Stimulated activated CD4-positive, alpha-beta T cell treated with anti-CD3 and anti-CD28 coated beads, Interleukin-15, amount 100 ng/mL, for 1 hour (primary cell): Measurements from ENCODE around the gene MAT2A.
"Not testable (repeated sequence)": the region's sequence is repeated elsewhere in the genome, so short reads cannot be mapped to it uniquely, and the experiment has no call there.

Source experiments
- DNase-seq, 2 donors: peaks; one replicate each; pipeline ENCODE4 v3.0.0-alpha.2; 2020; ENCODE audit warnings: low read depth in 1 of 2, low spot score in 1 of 2

MAT2A gene

DNA sequence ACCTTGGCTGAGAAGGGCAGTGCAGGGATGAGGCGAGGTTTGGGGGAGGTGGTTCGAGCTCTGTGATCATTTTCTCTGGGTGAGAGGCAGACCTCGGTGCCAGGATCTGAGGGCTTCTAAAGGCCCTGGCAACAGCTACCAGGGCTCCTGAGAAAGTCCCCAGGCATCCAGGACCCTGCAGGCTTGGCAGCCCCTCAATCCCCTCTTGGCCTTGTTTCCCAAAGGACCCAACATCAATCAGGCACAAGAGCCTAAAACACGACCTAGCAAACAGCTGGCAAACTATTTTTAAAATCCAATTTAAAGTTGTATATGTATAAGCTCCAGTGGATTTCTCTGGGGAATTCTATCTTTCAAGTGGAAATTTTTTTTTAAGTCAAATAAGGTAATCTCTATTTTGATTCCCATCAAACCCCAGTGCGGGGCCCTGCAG is 15.0 kb upstream of the MAT2A start:
- DNase-seq = no peak

- no peak for DNase-seq
Measured at GRCh38 chr2:85524336-85524908, 14.5 kb upstream of the MAT2A start.

GRCh38 chr2:85525029-85525428 is 13.9 kb upstream of the MAT2A start:
- DNase-seq = no peak

DNA sequence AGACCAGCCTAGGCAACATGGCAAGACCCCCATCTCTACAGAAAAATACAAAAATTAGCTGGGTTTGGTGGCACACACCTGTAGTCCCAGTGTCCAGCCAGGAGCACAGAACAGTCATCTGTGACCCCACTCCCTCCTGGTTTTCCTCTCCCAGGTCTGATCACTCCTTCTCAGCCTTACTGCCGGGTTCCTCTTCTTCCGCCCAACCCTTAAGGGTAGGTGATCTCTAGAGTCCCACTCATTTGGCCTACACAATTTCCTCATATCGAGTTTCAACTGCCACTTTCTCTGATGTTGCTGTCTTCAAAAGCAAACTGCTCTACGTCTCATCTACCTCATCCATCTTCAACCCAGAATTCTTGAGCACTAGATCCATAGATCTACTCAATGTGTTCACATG is 13.4 kb upstream of the MAT2A start:
- DNase-seq = no peak

- DNase-seq = no peak
Measured at GRCh38 chr2:85527787-85528186, 11.2 kb upstream of the MAT2A start.

DNA sequence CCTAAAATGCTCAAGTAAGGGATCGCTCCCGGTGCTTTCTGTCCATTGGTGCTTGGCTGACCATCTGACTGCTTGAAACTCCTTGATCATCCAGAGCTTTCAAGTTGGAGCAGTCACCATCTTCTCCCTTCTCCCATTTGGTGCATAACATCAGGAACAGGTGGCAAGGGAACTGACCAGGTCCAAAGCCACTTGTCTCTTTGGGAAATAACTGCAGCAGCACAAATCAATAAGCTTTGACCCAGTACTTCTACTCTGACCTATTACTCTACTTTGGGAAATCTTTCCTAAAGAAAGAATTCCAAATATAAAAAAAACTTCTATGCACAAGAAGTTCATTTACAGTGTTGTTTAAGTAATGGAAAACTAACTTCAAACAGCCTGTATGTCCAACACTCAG is 10.6 kb upstream of the MAT2A start:
- DNase-seq = no peak

DNA sequence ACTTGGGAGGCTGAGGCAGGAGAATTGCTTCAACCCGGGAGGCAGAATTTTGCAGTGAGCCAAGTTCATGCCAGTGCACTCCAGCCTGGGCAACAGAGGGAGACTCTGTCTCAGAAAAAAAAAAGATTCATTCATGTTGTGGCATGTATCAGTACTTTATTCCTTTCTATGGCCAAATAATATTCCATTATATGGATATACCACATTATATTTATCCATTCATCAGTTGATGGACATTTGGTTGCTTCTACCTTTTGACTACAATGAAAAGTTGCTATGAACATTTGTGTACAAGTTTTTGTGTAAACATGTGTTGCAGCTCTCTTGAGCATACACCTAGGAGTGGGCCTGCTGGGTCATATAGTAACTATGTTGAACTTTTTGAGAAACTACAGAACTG is 9.2 kb upstream of the MAT2A start:
- no peak for DNase-seq

- no peak for DNase-seq
Measured at GRCh38 chr2:85531589-85531988, 7.4 kb upstream of the MAT2A start.

DNA sequence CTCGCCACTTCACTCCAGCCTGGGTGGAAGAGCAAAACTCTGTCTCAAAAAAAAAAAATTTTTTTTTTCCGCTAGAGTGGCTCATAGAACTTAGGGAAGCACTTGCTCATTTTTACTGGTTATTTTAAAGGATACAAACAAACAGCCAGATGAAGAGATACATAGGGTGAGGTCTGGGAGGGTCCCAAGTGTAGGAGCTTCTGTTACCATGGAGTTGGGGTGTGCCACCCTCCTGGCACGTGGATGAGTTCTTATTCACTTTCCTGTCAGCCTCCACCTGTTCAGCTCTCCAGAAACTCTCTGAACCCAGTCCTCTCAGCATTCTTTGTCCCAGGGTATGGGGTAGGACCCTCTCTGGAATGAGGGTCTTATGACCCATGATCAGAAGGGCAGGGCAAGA is 4.9 kb upstream of the MAT2A start:
- DNase-seq = no peak

- DNase-seq = no peak
Measured at GRCh38 chr2:85534881-85535280, 4.1 kb upstream of the MAT2A start.

DNA sequence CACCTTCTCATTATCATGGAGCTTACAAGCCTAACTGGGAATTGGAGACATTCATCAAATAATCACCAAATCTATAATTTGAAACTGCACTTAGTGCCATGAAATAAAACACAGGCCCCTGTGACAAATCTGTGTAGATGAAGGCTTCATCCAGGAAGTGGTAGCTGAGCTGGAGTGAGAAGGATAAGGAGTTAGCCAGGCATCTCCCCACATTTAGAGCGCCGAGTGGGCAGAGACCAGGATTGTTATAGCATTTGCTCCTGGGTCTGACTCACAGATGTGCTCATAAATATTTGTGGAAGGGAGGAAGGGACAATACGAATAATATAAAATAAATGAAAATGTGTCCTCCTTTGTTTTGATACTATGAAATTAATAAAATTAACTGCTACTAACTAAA is 2.5 kb upstream of the MAT2A start:
- no peak for DNase-seq

GRCh38 chr2:85537600-85538506 is 1.1 kb upstream of the MAT2A start:
- DNase-seq = peak in 1 of 2 donors; percentile 9

GRCh38 chr2:85539361-85540132 is 579 bp downstream of the MAT2A start:
- peak; percentile 48 to 68 for DNase-seq

- no peak for DNase-seq
Measured at GRCh38 chr2:85540133-85540648, 1.2 kb downstream of the MAT2A start.

DNA sequence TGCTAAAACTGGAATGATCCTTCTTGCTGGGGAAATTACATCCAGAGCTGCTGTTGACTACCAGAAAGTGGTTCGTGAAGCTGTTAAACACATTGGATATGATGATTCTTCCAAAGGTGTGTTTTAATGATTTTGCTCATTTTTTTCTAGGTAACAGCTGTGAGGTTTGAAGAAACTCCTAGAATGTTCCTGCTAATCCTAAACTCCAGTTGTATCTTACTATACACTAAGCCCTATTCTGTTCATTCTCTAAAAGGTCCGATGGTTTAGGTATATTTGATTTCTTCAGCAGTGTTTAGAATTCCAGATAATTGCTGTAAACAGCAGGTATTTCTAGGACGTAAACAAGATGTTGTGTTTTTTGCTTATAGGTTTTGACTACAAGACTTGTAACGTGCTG is 2.3 kb downstream of the MAT2A start:
- DNase-seq = no peak

DNA sequence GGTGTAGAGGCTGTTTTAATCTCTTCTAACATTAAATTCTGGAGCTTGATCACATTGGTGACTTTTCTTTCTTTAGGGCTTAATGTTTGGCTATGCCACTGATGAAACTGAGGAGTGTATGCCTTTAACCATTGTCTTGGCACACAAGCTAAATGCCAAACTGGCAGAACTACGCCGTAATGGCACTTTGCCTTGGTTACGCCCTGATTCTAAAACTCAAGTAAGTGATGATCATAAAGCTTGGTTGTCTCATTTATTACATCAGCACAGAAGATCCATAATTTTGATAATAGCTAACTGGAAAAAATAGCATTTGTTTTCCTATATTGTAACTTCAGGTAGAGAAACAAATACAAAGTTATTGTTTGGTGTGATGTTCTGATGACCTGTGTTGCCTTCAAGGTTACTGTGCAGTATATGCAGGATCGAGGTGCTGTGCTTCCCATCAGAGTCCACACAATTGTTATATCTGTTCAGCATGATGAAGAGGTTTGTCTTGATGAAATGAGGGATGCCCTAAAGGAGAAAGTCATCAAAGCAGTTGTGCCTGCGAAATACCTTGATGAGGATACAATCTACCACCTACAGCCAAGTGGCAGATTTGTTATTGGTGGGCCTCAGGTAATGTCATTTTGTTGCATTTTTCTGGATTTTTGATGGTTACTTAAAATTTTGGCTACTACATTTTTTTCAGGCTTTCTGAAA is 2.9 kb downstream of the MAT2A start:
- DNase-seq = no peak

- DNase-seq = no peak
Measured at GRCh38 chr2:85542777-85543176, 3.8 kb downstream of the MAT2A start.

GRCh38 chr2:85544254-85544691 is 5.3 kb downstream of the MAT2A start:
- DNase-seq = not testable (repeated sequence)

DNA sequence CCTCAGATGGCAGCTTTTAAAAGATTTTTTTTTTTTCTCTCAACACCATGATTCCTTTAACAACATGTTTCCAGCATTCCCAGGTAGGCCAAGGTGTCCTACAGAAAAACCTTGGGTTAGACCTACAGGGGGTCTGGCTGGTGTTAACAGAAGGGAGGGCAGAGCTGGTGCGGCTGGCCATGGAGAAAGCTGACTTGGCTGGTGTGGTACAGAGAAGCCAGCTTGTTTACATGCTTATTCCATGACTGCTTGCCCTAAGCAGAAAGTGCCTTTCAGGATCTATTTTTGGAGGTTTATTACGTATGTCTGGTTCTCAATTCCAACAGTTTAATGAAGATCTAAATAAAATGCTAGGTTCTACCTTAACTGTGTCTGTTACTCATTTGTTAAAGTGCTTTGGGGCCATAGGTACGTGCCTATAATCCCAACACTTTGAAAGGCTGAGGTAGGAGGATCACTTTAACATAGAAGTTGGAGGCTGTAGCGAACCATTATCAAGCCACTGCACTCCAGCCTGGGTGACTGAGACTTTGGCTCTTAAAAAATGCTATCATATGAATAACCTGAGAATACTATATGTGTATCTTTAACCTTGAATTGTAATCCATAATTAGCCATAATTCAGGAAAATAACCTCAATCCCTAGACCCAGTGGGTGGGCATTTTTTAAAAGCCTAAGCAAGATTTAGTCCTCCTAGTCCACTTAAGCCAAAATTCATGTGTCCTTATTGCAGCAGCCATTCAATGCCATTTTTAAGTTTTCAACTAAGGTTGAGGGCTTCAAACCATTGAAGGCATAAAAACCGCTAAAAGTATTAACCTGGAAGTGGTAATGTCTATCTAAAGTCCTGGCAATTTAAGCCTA is 6.2 kb downstream of the MAT2A start:
- not testable (repeated sequence) for DNase-seq

GRCh38 chr2:85545780-85546240 is 6.8 kb downstream of the MAT2A start:
- DNase-seq = no peak
